H9 (cell line): ENCODE measurements around the gene LRRC71. TPM values are rescaled to one million over a fixed set of nuclear protein-coding genes. Genes with fewer than 3 reads are reported as not detected.
A peak's percentile ranks its signal among the peaks of the same experiment; 100 is the strongest.

Experiments used
- DNase-seq: peaks from one replicate; pipeline ENCODE4 v3.0.0-alpha.2; 2017
- H2AFZ ChIP-seq: one replicate; pipeline ENCODE4 v1.6.1; 2013; ENCODE audit warnings: mild to moderate bottlenecking, low read length, control low read depth, moderate library complexity
- H2AK5ac ChIP-seq: 2 replicates; pipeline ENCODE4 v1.6.1; 2013; ENCODE audit warnings: low read length, control low read depth, mixed read lengths; ENCODE audit not compliant: insufficient read length
- H2BK120ac ChIP-seq: one replicate; pipeline ENCODE4 v1.6.1; 2013; ENCODE audit warnings: low read depth, mild to moderate bottlenecking, low read length, control low read depth, inconsistent platforms; ENCODE audit not compliant: poor library complexity, severe bottlenecking
- H2BK12ac ChIP-seq: 2 replicates; pipeline ENCODE4 v1.6.1; 2013; ENCODE audit warnings: low read length, control low read depth, mixed read lengths, low read depth; ENCODE audit not compliant: insufficient read length
- H2BK15ac ChIP-seq: 2 replicates; pipeline ENCODE4 v1.6.1; 2013; ENCODE audit warnings: low read depth, low read length, control low read depth
- H2BK20ac ChIP-seq: one replicate; pipeline ENCODE4 v1.6.1; 2013; ENCODE audit warnings: low read depth, mild to moderate bottlenecking, low read length, control low read depth, inconsistent platforms; ENCODE audit not compliant: poor library complexity, severe bottlenecking
- H2BK5ac ChIP-seq: 2 replicates; pipeline ENCODE4 v1.6.1; 2013; ENCODE audit warnings: low read length, control low read depth, mixed read lengths; ENCODE audit not compliant: insufficient read length
- H3K14ac ChIP-seq: 2 replicates; pipeline ENCODE4 v1.6.1; 2013; ENCODE audit warnings: low read length, control low read depth; ENCODE audit not compliant: insufficient read depth
- H3K18ac ChIP-seq: 2 replicates; pipeline ENCODE4 v1.6.1; 2013; ENCODE audit warnings: low read depth, mild to moderate bottlenecking, mixed read lengths, low read length, control low read depth; ENCODE audit not compliant: insufficient read length
- H3K23ac ChIP-seq: 2 replicates; pipeline ENCODE4 v1.6.1; 2013; ENCODE audit warnings: low read length, control low read depth, mixed read lengths, low read depth; ENCODE audit not compliant: insufficient read length
- H3K23me2 ChIP-seq: 2 replicates; pipeline ENCODE4 v1.6.1; 2013; ENCODE audit warnings: low read depth, mild to moderate bottlenecking, mixed read lengths, low read length, control low read depth; ENCODE audit not compliant: insufficient read length, poor library complexity, severe bottlenecking
- H3K27ac ChIP-seq: 2 replicates; pipeline ENCODE4 v1.5.1; 2013; ENCODE audit warnings: low read length, control low read depth, mixed read lengths, low read depth; ENCODE audit not compliant: insufficient read length
- H3K27me3 ChIP-seq: 2 replicates; pipeline ENCODE4 v1.6.1; 2013; ENCODE audit warnings: low read length, control low read depth, inconsistent platforms; ENCODE audit not compliant: insufficient read depth
- H3K4ac ChIP-seq: 2 replicates; pipeline ENCODE4 v1.6.1; 2013; ENCODE audit warnings: low read depth, mild to moderate bottlenecking, control low read depth, inconsistent platforms, low read length, moderate library complexity
- H3K4me1 ChIP-seq: 2 replicates; pipeline ENCODE4 v1.6.1; 2013; ENCODE audit warnings: low read length, control low read depth, inconsistent platforms; ENCODE audit not compliant: insufficient read depth
- H3K4me2 ChIP-seq: 2 replicates; pipeline ENCODE4 v1.6.1; 2013; ENCODE audit warnings: low read length, control low read depth, mixed read lengths; ENCODE audit not compliant: insufficient read length, insufficient read depth
- H3K56ac ChIP-seq: 2 replicates; pipeline ENCODE4 v1.6.1; 2013; ENCODE audit warnings: low read depth, mild to moderate bottlenecking, mixed read lengths, low read length, control low read depth; ENCODE audit not compliant: insufficient read length
- H3K79me1 ChIP-seq: 2 replicates; pipeline ENCODE4 v1.6.1; 2013; ENCODE audit warnings: low read depth, mild to moderate bottlenecking, moderate library complexity, low read length, control low read depth, inconsistent platforms; ENCODE audit not compliant: insufficient read depth, poor library complexity, severe bottlenecking
- H3K79me2 ChIP-seq: 2 replicates; pipeline ENCODE4 v1.6.1; 2013; ENCODE audit warnings: low read length, control low read depth, inconsistent platforms; ENCODE audit not compliant: insufficient read depth
- H3K9ac ChIP-seq: 2 replicates; pipeline ENCODE4 v1.6.1; 2013; ENCODE audit warnings: low read length, control low read depth, mixed read lengths; ENCODE audit not compliant: insufficient read length; ENCODE audit errors: extremely low read depth
- H3K9me3 ChIP-seq: one replicate; pipeline ENCODE4 v1.6.1; 2013; ENCODE audit warnings: low read depth, low read length, inconsistent platforms; ENCODE audit not compliant: control insufficient read depth
- H3T11ph ChIP-seq: one replicate; pipeline ENCODE4 v1.6.1; 2013; ENCODE audit warnings: mild to moderate bottlenecking, low read length, control low read depth, inconsistent platforms
- H4K20me1 ChIP-seq: one replicate; pipeline ENCODE4 v1.6.1; 2013; ENCODE audit not compliant: control insufficient read depth, insufficient read length, insufficient read depth
- H4K5ac ChIP-seq: 2 replicates; pipeline ENCODE4 v1.6.1; 2013; ENCODE audit warnings: low read depth, mild to moderate bottlenecking, mixed read lengths, low read length, control low read depth; ENCODE audit not compliant: insufficient read length
- H4K8ac ChIP-seq: replicated peaks from 2 replicates; pipeline ENCODE4 v1.6.1; 2013; ENCODE audit warnings: low read length, control low read depth, mixed read lengths, low read depth; ENCODE audit not compliant: insufficient read length
- H4K91ac ChIP-seq: 2 replicates; pipeline ENCODE4 v1.6.1; 2013; ENCODE audit warnings: low read depth, mild to moderate bottlenecking, moderate library complexity, mixed read lengths, low read length, control low read depth; ENCODE audit not compliant: insufficient read length
- H3K27ac Mint-ChIP-seq, 3 experiments: 2 replicates in 2 of 3; 3 replicates in 1 of 3; pipeline ENCODE4 v1.8.0; 2020 to 2021; ENCODE audit warnings: mixed read lengths in 3 of 3, mild to moderate bottlenecking in 1 of 3, moderate library complexity in 1 of 3
- H3K27me3 Mint-ChIP-seq: 2 replicates; pipeline ENCODE4 v1.8.0; 2021; ENCODE audit warnings: low read depth, mild to moderate bottlenecking, moderate library complexity, mixed read lengths
- H3K36me3 Mint-ChIP-seq, 3 experiments: 2 replicates in 2 of 3; 3 replicates in 1 of 3; pipeline ENCODE4 v1.8.0; 2020 to 2021; ENCODE audit warnings: low read depth in 3 of 3, mixed read lengths in 3 of 3; ENCODE audit not compliant: insufficient read depth in 1 of 3
- H3K4me1 Mint-ChIP-seq, 2 experiments: 2 replicates each; pipeline ENCODE4 v1.8.0; 2020; ENCODE audit warnings: mixed read lengths in 2 of 2
- H3K4me3 Mint-ChIP-seq, 2 experiments: 2 replicates in 1 of 2; 3 replicates in 1 of 2; pipeline ENCODE4 v1.8.0; 2020 to 2021; ENCODE audit warnings: mild to moderate bottlenecking in 2 of 2, mixed read lengths in 2 of 2, moderate library complexity in 1 of 2
- H3K9me3 Mint-ChIP-seq, 2 experiments: 2 replicates in 1 of 2; 3 replicates in 1 of 2; pipeline ENCODE4 v1.8.0; 2020; ENCODE audit warnings: mild to moderate bottlenecking in 2 of 2, mixed read lengths in 2 of 2, moderate library complexity in 1 of 2
- CTCF ChIP-seq: fragments of 200-600 bp; sonication (generic); conservative IDR thresholded peaks from 3 replicates; pipeline ENCODE4 v1.8.0; 2021; ENCODE audit warnings: antibody characterized with exemption, mild to moderate bottlenecking
- WGBS: extraction: QIAGEN DNeasy Blood & Tissue Kit; methylation state at CpG from one replicate; pipeline ENCODE4 v1.1.7; 2013; ENCODE audit warnings: missing lambda C conversion rate, low lambda C conversion rate, mixed read lengths; ENCODE audit not compliant: insufficient read length; ENCODE audit errors: extremely low coverage; 5-methylcytosine and 5-hydroxymethylcytosine counted together
- total RNA-seq: library from RNA; stranded (reverse); gene quantifications from 2 replicates; pipeline ENCODE4 v1.2.1, GENCODE V29; 2021

LRRC71 gene
- total RNA-seq, 1 experiment from 2014 or later, result not detected

GRCh38 chr1:156945881-156946661 lies 25.6 kb downstream of the LRRC71 start:
- Histone ChIP-seq H4K20me1 (no peaks in the 10 kb centered on the region), H3K23me2 (no peaks in the 10 kb centered on the region), H3K23ac (no peak overlapping the region), H3K9ac (no peak overlapping the region), H3K4ac (no peak overlapping the region), H2BK120ac (no peak overlapping the region), H4K8ac (no peak overlapping the region), H3K56ac (no peak overlapping the region), H3K18ac (no peak overlapping the region), H3K79me2 (no peaks in the 10 kb centered on the region), H2BK20ac (no peak overlapping the region), H3K27me3 (no peaks in the 10 kb centered on the region), H2BK15ac (no peak overlapping the region), H3K79me1 (no peaks in the 10 kb centered on the region), H3K4me1 (no peaks in the 10 kb centered on the region), H3K14ac (no peak overlapping the region), H3K4me2 (no peak overlapping the region), H4K91ac (no peak overlapping the region), H3K27ac (no peak overlapping the region), H2BK5ac (no peak overlapping the region), H4K5ac (no peak overlapping the region), H3T11ph (no peak overlapping the region), H2AK5ac (no peak overlapping the region), H2AFZ (no peak overlapping the region), H3K9me3 (no peaks in the 10 kb centered on the region), H2BK12ac (no peak overlapping the region)
- Mint-ChIP-seq H3K4me1 (peaks cover 3 to 4% of the 10 kb centered on the region in 2 experiments; a peak in 3 of 4 replicates), H3K4me3 (no peak overlapping the region), H3K9me3 (no peaks in the 10 kb centered on the region), H3K27ac (peak overlapping the region in 1 of 3 experiments; percentile 14; a peak in 2 of 7 replicates), H3K36me3 (peaks cover 57 to 96% (median 89%) of the 10 kb centered on the region in 3 experiments), H3K27me3 (no peaks in the 10 kb centered on the region; the same call in 1 of the 2 replicates)
- no CpG with 5 or more reads among the region's 11 CpGs for WGBS
- no peak for TF ChIP-seq CTCF
- no peak for DNase-seq
